GM10248 (cell line): ENCODE results near the gene IGDCC3.

ENCODE experiments used
- CTCF ChIA-PET: fragments of 300-600 bp; sonication (Branson Sonifier 250); formaldehyde crosslinking; extraction: SDS; loops from one replicate; lab custom pipeline; 2021; ENCODE audit warnings: antibody characterized with exemption; lab: Yijun Ruan, JAX
- POLR2A ChIA-PET: fragments of 350-650 bp; sonication (Branson Sonifier 250); formaldehyde crosslinking; extraction: SDS; loops from one replicate; lab custom pipeline; 2020; ENCODE audit warnings: antibody characterized with exemption; lab: Yijun Ruan, JAX
- DNase-seq: peaks from one replicate; pipeline ENCODE4 v3.0.0; 2012; ENCODE audit errors: extremely low spot score
- TF ChIP-seq, protein P1 (sequence below): IDR thresholded peaks from 2 replicates; pipeline ENCODE4 v1.5.1; 2012; ENCODE audit warnings: mild to moderate bottlenecking, low read depth; ENCODE audit errors: extremely low read depth, missing control alignments, control extremely low read depth

Gene IGDCC3

DNA sequence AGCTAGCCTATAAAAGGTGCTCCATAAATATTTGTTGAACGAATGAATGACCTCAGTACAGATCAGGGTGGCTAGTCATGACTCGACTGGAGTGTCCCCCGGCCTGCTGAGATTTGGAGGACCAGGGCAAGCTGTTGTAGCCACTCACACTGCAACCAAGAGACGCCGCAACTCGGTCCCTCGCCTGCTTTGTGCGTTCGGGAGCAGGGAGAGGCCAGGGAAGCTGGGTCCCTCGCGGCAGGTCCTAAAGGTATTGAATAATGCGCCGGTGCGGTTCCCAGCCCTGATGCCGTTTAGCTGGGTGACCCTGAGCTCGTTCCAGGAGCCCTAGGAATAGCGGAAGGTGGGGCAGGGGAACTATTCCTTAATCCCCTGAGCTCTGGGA, 43.2 kb upstream of the IGDCC3 start:
- no peak for DNase-seq
- ChIA-PET CTCF (interaction anchor here (0.9 to 14.4 kb wide), 9 partner anchors 9 to 436 kb away, joined by 3 to 156 read pairs (median 5); partner anchors contain the start of gene DPP8), POLR2A (interaction anchor here (0.5 to 1.6 kb wide), 2 partner anchors 116 to 432 kb away, joined by 3 to 9 read pairs; no protein-coding TSS in a partner anchor)
- TF ChIP-seq, protein P1, sequence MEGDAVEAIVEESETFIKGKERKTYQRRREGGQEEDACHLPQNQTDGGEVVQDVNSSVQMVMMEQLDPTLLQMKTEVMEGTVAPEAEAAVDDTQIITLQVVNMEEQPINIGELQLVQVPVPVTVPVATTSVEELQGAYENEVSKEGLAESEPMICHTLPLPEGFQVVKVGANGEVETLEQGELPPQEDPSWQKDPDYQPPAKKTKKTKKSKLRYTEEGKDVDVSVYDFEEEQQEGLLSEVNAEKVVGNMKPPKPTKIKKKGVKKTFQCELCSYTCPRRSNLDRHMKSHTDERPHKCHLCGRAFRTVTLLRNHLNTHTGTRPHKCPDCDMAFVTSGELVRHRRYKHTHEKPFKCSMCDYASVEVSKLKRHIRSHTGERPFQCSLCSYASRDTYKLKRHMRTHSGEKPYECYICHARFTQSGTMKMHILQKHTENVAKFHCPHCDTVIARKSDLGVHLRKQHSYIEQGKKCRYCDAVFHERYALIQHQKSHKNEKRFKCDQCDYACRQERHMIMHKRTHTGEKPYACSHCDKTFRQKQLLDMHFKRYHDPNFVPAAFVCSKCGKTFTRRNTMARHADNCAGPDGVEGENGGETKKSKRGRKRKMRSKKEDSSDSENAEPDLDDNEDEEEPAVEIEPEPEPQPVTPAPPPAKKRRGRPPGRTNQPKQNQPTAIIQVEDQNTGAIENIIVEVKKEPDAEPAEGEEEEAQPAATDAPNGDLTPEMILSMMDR = no peak

DNA sequence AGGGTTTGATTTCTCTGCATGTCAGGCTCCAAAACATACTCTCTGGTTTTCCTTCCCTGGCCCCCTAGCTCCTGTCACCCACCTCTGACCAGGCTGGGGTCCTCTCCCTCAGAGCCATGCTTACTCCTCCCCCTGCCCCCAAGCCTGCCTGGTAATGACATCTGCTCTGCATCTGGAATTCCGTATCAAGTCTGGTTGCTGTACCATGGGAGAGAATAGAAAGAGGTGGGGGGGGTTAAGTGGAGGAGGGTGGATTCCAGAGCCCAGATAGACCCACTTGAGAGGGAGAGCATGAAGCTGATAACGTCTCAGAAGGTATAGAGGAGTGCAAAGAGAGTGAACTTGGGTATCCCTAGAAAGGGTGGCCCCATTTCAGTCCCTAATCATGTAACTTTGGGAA, 40.8 kb upstream of the IGDCC3 start:
- CTCF ChIA-PET = interaction anchor here (4.7 to 14.4 kb wide), 2 partner anchors 17 to 33 kb away, joined by 20 to 156 read pairs; no protein-coding TSS in a partner anchor
- TF ChIP-seq, protein P1 = no peak
- no peak for DNase-seq
- POLR2A ChIA-PET = no interaction called here

DNA sequence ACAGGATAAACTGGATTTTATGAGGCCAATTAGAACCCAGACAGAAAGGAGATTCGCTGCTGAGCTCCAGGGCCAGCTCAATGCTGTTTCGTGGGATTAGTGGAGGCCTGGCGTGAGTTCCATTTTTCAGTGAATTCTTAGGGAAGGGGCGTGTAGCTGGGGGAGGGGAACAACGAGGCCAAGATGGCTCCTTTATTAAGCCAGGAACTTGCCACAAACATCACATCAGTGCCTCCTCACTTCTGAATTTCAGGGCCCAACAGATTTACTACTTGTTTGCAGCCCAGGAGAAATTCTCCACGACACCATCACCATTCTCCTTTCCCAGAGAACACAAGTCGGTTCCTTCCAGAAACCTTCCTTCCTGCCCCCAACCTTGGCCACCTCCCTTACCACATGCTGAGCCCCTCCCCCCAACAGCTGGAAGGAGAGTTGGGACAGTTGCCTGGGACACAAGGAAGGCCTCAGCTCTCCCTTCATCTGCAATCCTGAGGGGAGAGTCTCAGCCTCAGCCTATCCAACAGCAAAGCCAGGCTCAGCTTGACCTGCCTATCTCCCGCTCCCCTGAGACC, 39.1 kb upstream of the IGDCC3 start:
- TF ChIP-seq, protein P1 = no peak
- POLR2A ChIA-PET = no interaction called here
- CTCF ChIA-PET = interaction anchor here (1.4 to 14.4 kb wide), 2 partner anchors 16 to 32 kb away, joined by 5 to 156 read pairs; no protein-coding TSS in a partner anchor
- no peak for DNase-seq

DNA sequence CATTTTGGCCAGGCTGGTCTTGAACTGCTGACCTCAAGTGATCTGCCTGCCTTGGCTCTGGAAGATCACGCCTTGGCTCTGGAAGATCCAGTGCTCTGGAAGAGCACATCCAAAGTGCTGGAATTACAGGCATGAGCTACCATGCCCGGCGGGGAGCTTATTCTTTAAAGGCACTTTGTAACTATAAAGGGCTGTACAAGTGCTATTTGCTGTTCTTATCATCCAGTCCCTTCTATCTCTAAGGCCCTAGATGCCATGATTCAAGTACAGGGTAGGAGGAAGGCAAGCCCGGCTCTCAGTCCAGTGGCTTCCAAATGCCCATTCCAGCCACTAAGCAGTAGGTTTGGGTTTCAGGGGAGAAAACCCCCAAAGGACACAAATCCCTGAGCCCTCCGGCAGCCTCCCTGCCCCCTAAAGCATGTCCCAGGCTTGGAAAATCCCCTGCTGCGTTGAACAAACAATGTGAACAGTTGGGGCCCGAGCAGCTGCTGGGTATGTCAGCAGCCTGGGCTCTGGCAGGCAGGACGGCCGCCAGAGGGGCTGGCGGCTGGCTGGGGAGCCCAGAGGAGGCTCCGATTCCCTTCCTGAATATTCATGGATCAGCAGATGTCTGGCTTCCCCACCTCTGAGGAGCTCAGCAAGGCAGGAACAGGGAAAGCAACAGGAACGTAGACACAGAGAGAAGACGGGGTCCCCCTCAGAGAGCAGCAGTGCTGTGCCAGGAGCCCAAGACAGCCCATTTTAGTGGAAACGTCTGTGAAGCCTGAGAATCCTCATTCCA, 37.2 kb upstream of the IGDCC3 start:
- ChIA-PET POLR2A (interaction anchor here (2.2 kb wide), 1 partner anchor 110 kb away, joined by 5 read pairs; the partner anchor contains the start of gene RNU5B-1), CTCF (interaction anchor here (1.9 to 14.4 kb wide), 2 partner anchors 14 to 30 kb away, joined by 6 to 156 read pairs; no protein-coding TSS in a partner anchor)
- no peak for DNase-seq
- TF ChIP-seq, protein P1 = no peak

DNA sequence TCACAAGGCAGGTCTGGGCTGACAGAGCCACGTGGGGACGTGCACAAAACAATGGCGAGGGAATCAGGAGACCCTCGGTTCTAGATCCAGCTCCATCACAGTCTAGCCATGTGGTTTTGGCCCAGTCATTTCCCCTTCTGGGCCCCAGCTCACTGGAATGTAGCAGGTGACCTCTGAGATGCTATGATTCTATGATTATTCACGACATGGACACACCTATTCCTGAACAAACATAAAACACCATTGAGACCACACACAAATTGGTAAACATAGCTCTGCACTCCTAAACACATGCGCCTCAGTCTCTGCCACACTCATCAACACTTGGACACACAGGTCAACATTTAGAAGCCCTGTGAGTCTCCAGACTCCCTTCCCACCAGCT, 36.0 kb upstream of the IGDCC3 start:
- POLR2A ChIA-PET = interaction anchor here (0.6 to 2.2 kb wide), 2 partner anchors 108 to 109 kb away, joined by 5 to 6 read pairs; partner anchors contain the start of gene RNU5B-1
- CTCF ChIA-PET = interaction anchor here (1.9 to 14.4 kb wide), 2 partner anchors 12 to 28 kb away, joined by 6 to 156 read pairs; no protein-coding TSS in a partner anchor
- no peak for DNase-seq
- TF ChIP-seq, protein P1 = no peak
